ENCODE data around the gene CHRND.

Gene CHRND

GRCh38 chr2:232488097-232488711 lies 37.8 kb upstream of the CHRND start:
- DNase-seq, result no peak

GRCh38 chr2:232488721-232489300 lies 37.1 kb upstream of the CHRND start:
- no peak for DNase-seq

GRCh38 chr2:232489516-232490220 lies 36.3 kb upstream of the CHRND start:
- no peak for DNase-seq

- DNase-seq, result no peak
These were observed 35.5 kb upstream of the CHRND start for GRCh38 chr2:232490221-232491138.

GRCh38 chr2:232491139-232491780 lies 34.7 kb upstream of the CHRND start:
- no peak for DNase-seq

GRCh38 chr2:232492236-232492848 lies 33.6 kb upstream of the CHRND start:
- DNase-seq, result no peak

- no peak for DNase-seq
These were observed 32.8 kb upstream of the CHRND start for GRCh38 chr2:232492963-232493700.

- no peak for DNase-seq
These were observed 32.1 kb upstream of the CHRND start for GRCh38 chr2:232493701-232494474.

- DNase-seq, result no peak
These were observed 31.4 kb upstream of the CHRND start for GRCh38 chr2:232494542-232494941.

GRCh38 chr2:232495292-232495691 lies 30.7 kb upstream of the CHRND start:
- no peak for DNase-seq

- DNase-seq, result no peak
These were observed 29.3 kb upstream of the CHRND start for GRCh38 chr2:232496501-232497270.

- no peak for DNase-seq
These were observed 28.6 kb upstream of the CHRND start for GRCh38 chr2:232497348-232497747.

- no peak for DNase-seq
These were observed 27.5 kb upstream of the CHRND start for GRCh38 chr2:232498452-232498851.

- DNase-seq, result no peak
These were observed 24.6 kb upstream of the CHRND start for GRCh38 chr2:232501331-232501771.

GRCh38 chr2:232501794-232502390 lies 24.1 kb upstream of the CHRND start:
- DNase-seq, result no peak

GRCh38 chr2:232502511-232502910 lies 23.4 kb upstream of the CHRND start:
- DNase-seq, result no peak

- DNase-seq, result peak; percentile 44 to 57
These were observed 22.8 kb upstream of the CHRND start for GRCh38 chr2:232502911-232503808.

- DNase-seq, result no peak
These were observed 22.1 kb upstream of the CHRND start for GRCh38 chr2:232503809-232504323.
